SK-N-SH (cell line): ENCODE results near the gene CFAP52. TPM values are rescaled to one million over a fixed set of nuclear protein-coding genes. Genes with fewer than 3 reads are reported as not detected.

Source experiments
- CTCF ChIA-PET: fragments of 300-600, 350-600 bp; formaldehyde crosslinking; extraction: SDS; loops from one replicate; lab custom pipeline; 2021; lab: Yijun Ruan, JAX
- POLR2A ChIA-PET: fragments of 350-600 bp; sonication (Branson Sonifier 250); formaldehyde crosslinking; extraction: SDS; loops from one replicate; lab custom pipeline; 2020; ENCODE audit warnings: antibody characterized with exemption, inconsistent platforms; lab: Yijun Ruan, JAX
- DNase-seq: peaks from one replicate; pipeline ENCODE4 v3.0.0; 2012
- H2AFZ ChIP-seq: fragments of 200-600 bp; sonication (generic); 2 replicates; pipeline ENCODE4 v1.8.1; 2016; ENCODE audit warnings: antibody characterized with exemption, mild to moderate bottlenecking, low read depth
- H3F3A ChIP-seq: fragments of 200-600 bp; sonication (generic); replicated peaks from 2 replicates; pipeline ENCODE3; 2016; ENCODE audit warnings: antibody characterized with exemption, mild to moderate bottlenecking; ENCODE audit not compliant: insufficient read depth
- H3K27ac ChIP-seq, 2 experiments: fragments of 200-500 bp in 1 of 2; fragments of 200-600 bp in 1 of 2; sonication (Bioruptor generic) in 1 of 2; sonication (generic), shearing (Covaris generic) in 1 of 2; 2 replicates each; pipeline versions ENCODE4 v1.5.1 to v1.6.1; 2014 to 2016; ENCODE audit warnings: low read depth in 2 of 2, inconsistent platforms in 1 of 2, low read length in 1 of 2, mild to moderate bottlenecking in 1 of 2, mixed read lengths in 1 of 2
- H3K27me3 ChIP-seq: fragments of 200-600 bp; sonication (generic), shearing (Covaris generic); 2 replicates; pipeline ENCODE4 v1.6.1; 2016; ENCODE audit warnings: mixed run types; ENCODE audit not compliant: insufficient read depth
- H3K36me3 ChIP-seq, 2 experiments: fragments of 200-500 bp in 1 of 2; fragments of 200-600 bp in 1 of 2; sonication (Bioruptor generic) in 1 of 2; sonication (generic) in 1 of 2; replicated peaks in 1 of 2; 2 replicates each; pipeline versions ENCODE3 to v1.5.1; 2014 to 2016; ENCODE audit warnings: low read length in 1 of 2, mild to moderate bottlenecking in 1 of 2; ENCODE audit not compliant: insufficient read depth in 2 of 2, control insufficient read depth in 1 of 2
- H3K4me1 ChIP-seq, 2 experiments: fragments of 200-500 bp in 1 of 2; fragments of 200-600 bp in 1 of 2; sonication (Bioruptor generic) in 1 of 2; sonication (generic), shearing (Covaris generic) in 1 of 2; 2 replicates each; pipeline versions ENCODE4 v1.5.1 to v1.6.1; 2014 to 2016; ENCODE audit warnings: low read depth in 1 of 2, low read length in 1 of 2, mixed run types in 1 of 2; ENCODE audit not compliant: insufficient read depth in 2 of 2, control insufficient read depth in 1 of 2
- H3K4me2 ChIP-seq: fragments of 200-600 bp; sonication (generic), shearing (Covaris generic); 2 replicates; pipeline ENCODE4 v1.6.1; 2017; ENCODE audit warnings: mixed run types
- H3K4me3 ChIP-seq, 2 experiments: fragments of 200-500 bp in 1 of 2; fragments of 200-600 bp in 1 of 2; sonication (Bioruptor generic) in 1 of 2; sonication (generic), shearing (Covaris generic) in 1 of 2; 2 replicates each; pipeline versions ENCODE4 v1.5.1 to v1.8.1; 2014 to 2016; ENCODE audit warnings: low read depth in 2 of 2, inconsistent platforms in 1 of 2, low read length in 1 of 2, mild to moderate bottlenecking in 1 of 2, mixed read lengths in 1 of 2, moderate library complexity in 1 of 2
- H3K79me2 ChIP-seq: fragments of 200-600 bp; sonication (generic); 2 replicates; pipeline ENCODE4 v1.8.1; 2017; ENCODE audit warnings: mild to moderate bottlenecking; ENCODE audit not compliant: insufficient read depth
- H3K9ac ChIP-seq: fragments of 200-600 bp; sonication (generic); 2 replicates; pipeline ENCODE4 v1.6.1; 2017; ENCODE audit warnings: mixed run types
- H3K9me2 ChIP-seq: fragments of 200-600 bp; sonication (generic); 2 replicates; pipeline ENCODE4 v1.6.1; 2017; ENCODE audit warnings: mixed run types
- H3K9me3 ChIP-seq: fragments of 200-600 bp; sonication (generic); 2 replicates; pipeline ENCODE4 v1.6.1; 2017; ENCODE audit warnings: mixed run types, mild to moderate bottlenecking, moderate library complexity
- H4K20me1 ChIP-seq: fragments of 200-600 bp; sonication (generic); 2 replicates; pipeline ENCODE4 v1.6.1; 2017; ENCODE audit warnings: mild to moderate bottlenecking, mixed run types; ENCODE audit not compliant: insufficient read depth
- CHD2 ChIP-seq: fragments of 150-350 bp; IDR thresholded peaks from 2 replicates; pipeline ENCODE4 v1.6.1; 2018; ENCODE audit warnings: low read length; ENCODE audit not compliant: partially characterized antibody
- CTCF ChIP-seq: fragments of 200-600 bp; sonication (generic); IDR thresholded peaks from 2 replicates; pipeline ENCODE4 v1.6.1; 2017; ENCODE audit warnings: antibody characterized with exemption, mild to moderate bottlenecking, moderate library complexity
- FOXJ3 ChIP-seq: sonication (generic); formaldehyde crosslinking; IDR thresholded peaks from 2 replicates; pipeline ENCODE4 v1.5.1; 2020; ENCODE audit warnings: mild to moderate bottlenecking, missing genetic modification reagents
- FOXM1 ChIP-seq: IDR thresholded peaks from 2 replicates; pipeline ENCODE4 v1.4.0; 2012; ENCODE audit warnings: low read depth, mild to moderate bottlenecking
- IRF3 ChIP-seq: fragments of 150-350 bp; IDR thresholded peaks from 2 replicates; pipeline ENCODE4 v1.6.1; 2016; ENCODE audit warnings: mild to moderate bottlenecking, low read depth, low read length
- MEF2A ChIP-seq: IDR thresholded peaks from 2 replicates; pipeline ENCODE4 v1.4.0; 2012; ENCODE audit warnings: low read depth, borderline replicate concordance
- MXI1 ChIP-seq: IDR thresholded peaks from 2 replicates; pipeline ENCODE4 v1.6.1; 2012; ENCODE audit warnings: mild to moderate bottlenecking, low read depth, low read length, improper control_type of control experiment
- PBX3 ChIP-seq: IDR thresholded peaks from 2 replicates; pipeline ENCODE4; 2012
- POLR2AphosphoS5 ChIP-seq: IDR thresholded peaks from 2 replicates; pipeline ENCODE4 v1.6.1; 2012; ENCODE audit warnings: low read depth, low read length
- RAD21 ChIP-seq: IDR thresholded peaks from 2 replicates; pipeline ENCODE4 v1.6.1; 2012; ENCODE audit warnings: mild to moderate bottlenecking, low read length
- TEAD4 ChIP-seq: IDR thresholded peaks from 2 replicates; pipeline ENCODE4 v1.4.0; 2012; ENCODE audit warnings: mild to moderate bottlenecking, borderline replicate concordance; ENCODE audit not compliant: insufficient read depth
- USF1 ChIP-seq: IDR thresholded peaks from 2 replicates; pipeline ENCODE4 v1.4.0; 2012; ENCODE audit warnings: low read depth, borderline replicate concordance
- YY1 ChIP-seq: IDR thresholded peaks from 2 replicates; pipeline ENCODE4 v1.4.0; 2012; ENCODE audit warnings: low read depth, mild to moderate bottlenecking
- WGBS: methylation state at CpG from one replicate; pipeline ENCODE4 v1.1.6; 2017; ENCODE audit warnings: low lambda C conversion rate; 5-methylcytosine and 5-hydroxymethylcytosine counted together
- polyA plus RNA-seq, 3 experiments: library from polyadenylated mRNA; depleted of rRNA; stranded (reverse); fragments of >200 nt; gene quantifications; 2 replicates each; pipeline ENCODE4 v1.2.3, GENCODE V29; 2012

CFAP52 gene
- polyA plus RNA-seq, 1 of the 3 experiments (the other 2 are of a cell fraction) = 0.26 TPM

- WGBS = 100% methylated on average over 2 of the region's 2 CpGs
- H3K27me3 ChIP-seq = no peaks in the 10 kb centered on the region
- no peak overlapping the region for H3K27ac ChIP-seq
- POLR2A ChIA-PET = no interaction called here
- H3K9me3 ChIP-seq = no peaks in the 10 kb centered on the region
- H3K4me3 ChIP-seq = no peak overlapping the region
- CTCF ChIA-PET = no interaction called here
- H3F3A ChIP-seq = no peaks in the 10 kb centered on the region
- no peak overlapping the region for H2AFZ ChIP-seq
- H3K4me1 ChIP-seq = no peaks in the 10 kb centered on the region
- H3K36me3 ChIP-seq = peaks cover 2 to 14% of the 10 kb centered on the region in 2 experiments
- no peak overlapping the region for H3K9ac ChIP-seq
- DNase-seq = no peak
- H3K9me2 ChIP-seq = no peaks in the 10 kb centered on the region
- no peaks in the 10 kb centered on the region for H4K20me1 ChIP-seq
- peaks cover 5% of the 10 kb centered on the region; the same call in 1 of the 2 replicates for H3K79me2 ChIP-seq
- no peak for TF ChIP-seq TEAD4
- TF ChIP-seq YY1 = no peak
- no peak for TF ChIP-seq CTCF
- TF ChIP-seq FOXM1 = no peak
- TF ChIP-seq IRF3 = no peak
- TF ChIP-seq USF1 = no peak
- no peak for TF ChIP-seq FOXJ3 (CRISPR knock-in tag)
- no peak for TF ChIP-seq PBX3
- no peak overlapping the region for H3K4me2 ChIP-seq
Measured at GRCh38 chr17:9553181-9553580, 23.3 kb upstream of the CFAP52 start.

- WGBS = 83% methylated on average over 4 of the region's 4 CpGs
- POLR2A ChIA-PET = no interaction called here
- no peaks in the 10 kb centered on the region for H3K9me3 ChIP-seq
- H3K4me2 ChIP-seq = no peak overlapping the region
- peaks cover 2 to 14% of the 10 kb centered on the region in 2 experiments for H3K36me3 ChIP-seq
- H3F3A ChIP-seq = no peaks in the 10 kb centered on the region
- no peak overlapping the region for H3K4me3 ChIP-seq
- H3K79me2 ChIP-seq = peaks cover 9% of the 10 kb centered on the region; the same call in 1 of the 2 replicates
- no peak for DNase-seq
- CTCF ChIA-PET = no interaction called here
- H2AFZ ChIP-seq = no peak overlapping the region
- H3K9me2 ChIP-seq = no peaks in the 10 kb centered on the region
- no peak for TF ChIP-seq MXI1
- no peak for TF ChIP-seq MEF2A
- TF ChIP-seq FOXJ3 (CRISPR knock-in tag) = no peak
- no peak for TF ChIP-seq FOXM1
- TF ChIP-seq CHD2 = no peak
- TF ChIP-seq POLR2AphosphoS5 = no peak
- no peak for TF ChIP-seq RAD21
- no peak overlapping the region for H3K9ac ChIP-seq
- H3K27me3 ChIP-seq = no peaks in the 10 kb centered on the region
- H3K27ac ChIP-seq = no peak overlapping the region
- no peaks in the 10 kb centered on the region for H4K20me1 ChIP-seq
- H3K4me1 ChIP-seq = no peaks in the 10 kb centered on the region
Measured at GRCh38 chr17:9553596-9553995, 22.8 kb upstream of the CFAP52 start.
